Liver (tissue), 9 donors: ENCODE measurements around the gene MAN2B2. TPM values are rescaled to one million over a fixed set of nuclear protein-coding genes. Genes with fewer than 3 reads are reported as not detected.

Experiments
- DNase-seq: peaks from one replicate; pipeline ENCODE4 v3.0.0-alpha.2; 2017; ENCODE audit warnings: low spot score
- H3K27ac ChIP-seq, 2 donors: one replicate each; pipeline ENCODE4 v1.7.0; 2013; ENCODE audit warnings: inconsistent platforms in 2 of 2, low read length in 2 of 2, control low read depth in 1 of 2, low read depth in 1 of 2, mild to moderate bottlenecking in 1 of 2
- H3K27me3 ChIP-seq, 4 donors: one replicate each; pipeline versions ENCODE4 v1.6.1 to v1.7.0; 2013; ENCODE audit warnings: low read length in 3 of 4, inconsistent platforms in 1 of 4, mild to moderate bottlenecking in 1 of 4, moderate library complexity in 1 of 4; ENCODE audit not compliant: control insufficient read depth in 4 of 4, insufficient read depth in 4 of 4
- H3K36me3 ChIP-seq, 4 donors: one replicate each; pipeline versions ENCODE4 v1.6.1 to v1.7.0; 2013; ENCODE audit warnings: low read length in 3 of 4, mild to moderate bottlenecking in 3 of 4, low read depth in 1 of 4, moderate library complexity in 1 of 4; ENCODE audit not compliant: control insufficient read depth in 4 of 4, insufficient read depth in 3 of 4
- H3K4me1 ChIP-seq, 4 donors: one replicate each; pipeline versions ENCODE4 v1.6.1 to v1.7.0; 2013; ENCODE audit warnings: low read length in 3 of 4, mild to moderate bottlenecking in 3 of 4, moderate library complexity in 1 of 4; ENCODE audit not compliant: control insufficient read depth in 4 of 4, insufficient read depth in 4 of 4
- H3K4me3 ChIP-seq, 3 donors: one replicate each; pipeline versions ENCODE4 v1.6.1 to v1.7.0; 2013; ENCODE audit warnings: low read length in 3 of 3, control low read depth in 1 of 3, low read depth in 1 of 3, mild to moderate bottlenecking in 1 of 3
- H3K9ac ChIP-seq, 2 donors: one replicate each; pipeline ENCODE4 v1.7.0; 2013; ENCODE audit warnings: low read length in 2 of 2, mild to moderate bottlenecking in 2 of 2, moderate library complexity in 2 of 2, control low read depth in 1 of 2, low read depth in 1 of 2
- H3K9me3 ChIP-seq, 4 donors: one replicate each; pipeline versions ENCODE4 v1.6.1 to v1.7.0; 2013; ENCODE audit warnings: low read length in 3 of 4; ENCODE audit not compliant: control insufficient read depth in 4 of 4
- CTCF ChIP-seq: fragments of 150-350 bp; IDR thresholded peaks from 2 replicates; pipeline ENCODE4 v1.5.1; 2017; ENCODE audit warnings: improper control_type of control experiment, low read depth, low read length; ENCODE audit not compliant: missing input control
- EGR1 ChIP-seq, 2 donors: IDR thresholded peaks; 2 replicates each; pipeline ENCODE4 v1.6.1; 2016 to 2018; ENCODE audit warnings: antibody characterized with exemption in 2 of 2, low read depth in 2 of 2
- FOXA1 ChIP-seq: IDR thresholded peaks from 2 replicates; pipeline ENCODE4 v1.6.1; 2016; ENCODE audit warnings: antibody characterized with exemption
- FOXA2 ChIP-seq: IDR thresholded peaks from 2 replicates; pipeline ENCODE4 v1.6.1; 2016; ENCODE audit warnings: antibody characterized with exemption
- GABPA ChIP-seq, 2 donors: IDR thresholded peaks in 1 of 2; conservative IDR thresholded peaks in 1 of 2; 2 replicates each; pipeline ENCODE4 v1.6.1; 2016; ENCODE audit warnings: antibody characterized with exemption in 2 of 2, mild to moderate bottlenecking in 1 of 2, moderate library complexity in 1 of 2
- HNF4A ChIP-seq, 2 donors: conservative IDR thresholded peaks; 2 replicates each; pipeline ENCODE4 v1.6.1; 2016; ENCODE audit warnings: antibody characterized with exemption in 2 of 2, mild to moderate bottlenecking in 2 of 2
- HNF4G ChIP-seq: IDR thresholded peaks from 2 replicates; pipeline ENCODE4 v1.6.1; 2016; ENCODE audit warnings: antibody characterized with exemption
- JUND ChIP-seq, 2 donors: IDR thresholded peaks; 2 replicates each; pipeline ENCODE4 v1.6.1; 2016; ENCODE audit warnings: antibody characterized with exemption in 2 of 2
- MAX ChIP-seq: IDR thresholded peaks from 2 replicates; pipeline ENCODE4 v1.6.1; 2016; ENCODE audit warnings: antibody characterized with exemption
- NR2F2 ChIP-seq: IDR thresholded peaks from 2 replicates; pipeline ENCODE4 v1.6.1; 2016; ENCODE audit warnings: antibody characterized with exemption
- RAD21 ChIP-seq, 2 donors: IDR thresholded peaks; 2 replicates each; pipeline ENCODE4 v1.6.1; 2016; ENCODE audit warnings: antibody characterized with exemption in 2 of 2, mild to moderate bottlenecking in 2 of 2
- REST ChIP-seq: IDR thresholded peaks from 2 replicates; pipeline ENCODE4 v1.6.1; 2016; ENCODE audit warnings: antibody characterized with exemption, mild to moderate bottlenecking
- RXRA ChIP-seq, 2 donors: IDR thresholded peaks; 2 replicates each; pipeline ENCODE4 v1.6.1; 2017 to 2018; ENCODE audit warnings: antibody characterized with exemption in 2 of 2, mild to moderate bottlenecking in 1 of 2
- SP1 ChIP-seq: IDR thresholded peaks from 2 replicates; pipeline ENCODE4 v1.6.1; 2018; ENCODE audit warnings: antibody characterized with exemption, mild to moderate bottlenecking
- TAF1 ChIP-seq: conservative IDR thresholded peaks from 2 replicates; pipeline ENCODE4 v1.6.1; 2016; ENCODE audit warnings: antibody characterized with exemption, mild to moderate bottlenecking
- YY1 ChIP-seq: IDR thresholded peaks from 2 replicates; pipeline ENCODE4 v1.6.1; 2016; ENCODE audit warnings: antibody characterized with exemption, mild to moderate bottlenecking
- ZBTB33 ChIP-seq: IDR thresholded peaks from 2 replicates; pipeline ENCODE4 v1.6.1; 2016; ENCODE audit warnings: antibody characterized with exemption
- WGBS: extraction: QIAGEN DNeasy Blood & Tissue Kit; methylation state at CpG from one replicate; pipeline ENCODE4 v1.1.7; 2013; 5-methylcytosine and 5-hydroxymethylcytosine counted together
- polyA plus RNA-seq, 2 donors: library from polyadenylated mRNA; stranded (reverse) in 1 of 2; unstranded in 1 of 2; fragments of 200-250 nt in 1 of 2; fragments of >200 nt in 1 of 2; fragmentation: Nextera tagmentation in 1 of 2; extraction: Ambion mirVana in 1 of 2; gene quantifications; one replicate each; pipeline versions ENCODE4 v1.2.1 to v1.2.3, GENCODE V29; 2013 to 2015
- total RNA-seq, 2 donors: library from RNA; depleted of rRNA; stranded (reverse); fragments of >200 nt; gene quantifications; one replicate each; pipeline ENCODE4 v1.2.3, GENCODE V29; 2014
- TF ChIP-seq, protein P1 (sequence below): IDR thresholded peaks from 2 replicates; pipeline ENCODE4 v1.6.1; 2016; ENCODE audit warnings: antibody characterized with exemption
- donor health status: healthy.
- donor health status: healthy.
- donor health status: healthy.
- donor health status: healthy.
- donor health status: healthy.

The MAN2B2 gene
- total and polyA plus RNA-seq, 4 donors: 14.7 to 29.7 (median 22.5) TPM

GRCh38 chr4:6527259-6527658 is 47.7 kb upstream of the MAN2B2 start (continued):
- TF ChIP-seq REST (no peak), CTCF (no peak), MAX (no peak), RXRA (IDR thresholded peaks at IDR 0.05) (no peak)

DNA sequence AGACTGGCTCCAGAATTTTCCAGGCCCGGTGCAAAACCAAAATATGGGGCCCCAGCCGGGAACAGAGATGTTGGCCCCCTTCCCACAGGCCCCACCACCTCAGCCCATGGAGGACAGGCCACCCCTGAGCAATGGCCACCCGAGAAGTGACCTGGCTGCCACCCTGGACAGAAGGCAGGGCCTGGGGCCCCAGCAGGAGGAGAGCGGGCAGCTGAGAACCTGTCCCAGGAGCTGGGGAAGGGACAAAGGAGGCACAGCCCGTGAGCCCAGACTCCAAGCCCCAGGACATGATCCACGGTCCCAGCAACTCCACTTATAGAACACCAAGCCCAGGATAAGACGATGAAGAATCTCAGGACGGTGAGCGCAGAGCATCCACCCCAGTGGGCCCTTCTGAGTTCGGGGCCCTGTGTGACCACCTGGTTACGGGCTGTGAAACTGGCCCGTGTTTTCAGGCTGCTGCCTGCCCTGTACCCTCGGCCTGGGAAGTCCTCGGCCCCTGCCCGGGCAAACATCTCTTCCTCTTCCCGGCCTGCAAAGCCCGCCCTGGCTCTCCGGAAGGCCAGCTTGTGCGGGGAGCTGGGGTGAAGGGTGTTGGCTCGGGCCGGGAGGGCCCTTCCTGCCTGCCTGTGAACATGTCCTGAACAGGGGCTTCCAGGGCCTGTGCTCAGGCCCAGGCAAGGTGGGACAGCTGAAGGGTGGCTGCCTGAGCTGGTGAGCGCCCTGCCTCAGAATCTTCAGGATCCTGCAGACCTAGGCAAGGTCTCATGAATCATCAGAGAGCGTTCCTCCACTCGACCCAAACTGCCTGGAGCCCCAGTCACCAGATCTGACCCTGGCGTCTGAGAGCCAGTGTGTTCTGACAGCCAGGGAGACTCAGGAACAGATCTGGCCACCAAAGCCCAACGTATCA is 47.0 kb upstream of the MAN2B2 start:
- TF ChIP-seq MAX (no peak), YY1 (no peak), HNF4G (no peak), FOXA2 (no peak), FOXA1 (no peak), GABPA (IDR thresholded peaks at IDR 0.05 in 1 of 2, conservative IDR thresholded peaks at IDR 0.05 in 1 of 2) (no peak), NR2F2 (no peak), JUND (IDR thresholded peaks at IDR 0.05) (no peak), CTCF (no peak), REST (no peak), HNF4A (conservative IDR thresholded peaks at IDR 0.05) (no peak), RXRA (IDR thresholded peaks at IDR 0.05) (no peak), EGR1 (IDR thresholded peaks at IDR 0.05; ENCODE audit: low read depth in 2 of 2) (no peak), ZBTB33 (no peak), RAD21 (IDR thresholded peaks at IDR 0.05) (no peak), TAF1 (no peak), SP1 (no peak)
- TF ChIP-seq, protein P1, sequence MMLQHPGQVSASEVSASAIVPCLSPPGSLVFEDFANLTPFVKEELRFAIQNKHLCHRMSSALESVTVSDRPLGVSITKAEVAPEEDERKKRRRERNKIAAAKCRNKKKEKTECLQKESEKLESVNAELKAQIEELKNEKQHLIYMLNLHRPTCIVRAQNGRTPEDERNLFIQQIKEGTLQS: no peak
- no peaks in the 10 kb centered on the region for H3K4me1 ChIP-seq
- 75% methylated on average over 26 of the region's 26 CpGs for WGBS
- no peak overlapping the region for H3K4me3 ChIP-seq
- no peaks in the 10 kb centered on the region for H3K27me3 ChIP-seq
- no peak for DNase-seq
- H3K9ac ChIP-seq: no peak overlapping the region
- H3K9me3 ChIP-seq: peaks cover 0 to 2% (median under 1%) of the 10 kb centered on the region in 4 donors
- H3K36me3 ChIP-seq: no peaks in the 10 kb centered on the region
- H3K27ac ChIP-seq: no peak overlapping the region
